HG02943 (cell line): Measurements from ENCODE around the gene PPTC7.

Source experiments
- ATAC-seq: cut with Tn5 transposase; IDR thresholded peaks from one replicate; pipeline ENCODE4 v1.9.1; 2021; ENCODE audit warnings: mild to moderate bottlenecking, low read depth, moderate library complexity; ENCODE audit not compliant: unreplicated experiment

The PPTC7 gene

DNA sequence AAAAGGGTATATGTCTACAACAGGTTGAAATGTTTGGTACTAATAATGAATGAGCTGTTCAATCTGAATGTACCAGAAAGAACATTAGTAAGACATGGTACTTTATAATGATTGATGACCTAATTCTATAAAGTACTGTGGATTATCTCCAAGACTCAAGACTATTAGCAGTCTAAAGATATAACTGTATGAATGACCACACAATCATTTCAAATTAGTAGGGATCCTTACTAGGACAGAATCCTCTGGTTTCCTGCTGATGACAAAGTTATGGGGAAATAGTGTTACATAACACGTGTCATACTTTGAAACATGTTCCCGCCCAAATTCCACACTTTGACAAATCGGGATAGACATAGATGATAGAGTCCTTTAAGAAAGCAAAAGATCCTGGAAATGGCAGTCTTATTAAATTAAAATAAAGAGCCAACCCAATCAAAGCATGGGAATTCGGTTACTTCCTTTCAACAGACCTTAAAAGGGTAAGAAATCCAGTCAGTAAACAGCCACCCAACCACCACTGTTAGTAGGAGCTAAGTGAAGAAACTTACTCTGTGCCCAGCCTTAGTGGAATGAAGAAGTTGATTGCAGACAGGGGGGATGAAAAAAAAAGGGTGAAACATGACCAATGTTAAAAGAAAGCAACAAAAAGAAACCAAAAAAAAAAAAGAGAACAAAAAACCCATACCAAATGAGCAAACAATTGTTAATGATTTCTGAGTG, 84.0 kb downstream of the PPTC7 start:
- ATAC-seq = no peak
